Mesenchymal stem cell (in vitro differentiated cells and primary cell): ENCODE measurements around the gene ACTN3.
A peak's percentile ranks its signal among the peaks of the same experiment; 100 is the strongest.

Experiments
- DNase-seq: peaks from one replicate; pipeline ENCODE4 v3.0.0-alpha.2; 2013
- H2AFZ ChIP-seq: one replicate; pipeline ENCODE4 v1.6.1; 2013; ENCODE audit warnings: low read depth, mild to moderate bottlenecking, control low read depth, inconsistent platforms, low read length, moderate library complexity
- H2AK5ac ChIP-seq: 2 replicates; pipeline ENCODE4 v1.6.1; 2013; ENCODE audit warnings: low read length, moderate library complexity, mild to moderate bottlenecking, inconsistent platforms; ENCODE audit not compliant: severe bottlenecking
- H2BK120ac ChIP-seq: one replicate; pipeline ENCODE4 v1.6.1; 2013; ENCODE audit warnings: low read depth, mild to moderate bottlenecking, inconsistent platforms, low read length, moderate library complexity
- H2BK12ac ChIP-seq, 2 experiments: one replicate each; pipeline ENCODE4 v1.6.1; 2013; ENCODE audit warnings: inconsistent platforms in 2 of 2, low read length in 2 of 2, mild to moderate bottlenecking in 2 of 2, moderate library complexity in 2 of 2, control low read depth in 1 of 2
- H2BK15ac ChIP-seq: one replicate; pipeline ENCODE4 v1.6.1; 2013; ENCODE audit warnings: mild to moderate bottlenecking, low read depth, inconsistent platforms; ENCODE audit not compliant: poor library complexity, severe bottlenecking
- H2BK5ac ChIP-seq: 2 replicates; pipeline ENCODE4 v1.6.1; 2013; ENCODE audit warnings: low read depth, mild to moderate bottlenecking, low read length, control low read depth, inconsistent platforms; ENCODE audit not compliant: poor library complexity, severe bottlenecking
- H3K14ac ChIP-seq, 2 experiments: one replicate each; pipeline ENCODE4 v1.6.1; 2013; ENCODE audit warnings: inconsistent platforms in 2 of 2, low read length in 2 of 2, control low read depth in 1 of 2, mild to moderate bottlenecking in 1 of 2, moderate library complexity in 1 of 2
- H3K18ac ChIP-seq, 2 experiments: one replicate each; pipeline ENCODE4 v1.6.1; 2013; ENCODE audit warnings: inconsistent platforms in 2 of 2, low read length in 2 of 2, control low read depth in 1 of 2, low read depth in 1 of 2, mild to moderate bottlenecking in 1 of 2
- H3K23ac ChIP-seq, 2 experiments: one replicate each; pipeline ENCODE4 v1.6.1; 2013; ENCODE audit warnings: inconsistent platforms in 2 of 2, low read length in 2 of 2, mild to moderate bottlenecking in 2 of 2, moderate library complexity in 2 of 2, control low read depth in 1 of 2
- H3K27ac ChIP-seq: 2 replicates; pipeline ENCODE4 v1.5.1; 2013; ENCODE audit warnings: mild to moderate bottlenecking, moderate library complexity, low read length, control low read depth, inconsistent platforms; ENCODE audit not compliant: poor library complexity, severe bottlenecking
- H3K27me3 ChIP-seq, 2 experiments: 2 replicates each; pipeline versions ENCODE4 v1.6.1 to v1.7.0; 2013; ENCODE audit warnings: low read length in 2 of 2, mild to moderate bottlenecking in 2 of 2, moderate library complexity in 2 of 2, control low read depth in 1 of 2, inconsistent platforms in 1 of 2; ENCODE audit not compliant: control insufficient read depth in 1 of 2, insufficient read depth in 1 of 2
- H3K36me3 ChIP-seq, 2 experiments: 2 replicates each; pipeline versions ENCODE4 v1.6.1 to v1.7.0; 2013; ENCODE audit warnings: low read length in 2 of 2, control low read depth in 1 of 2, inconsistent platforms in 1 of 2, low read depth in 1 of 2, mild to moderate bottlenecking in 1 of 2; ENCODE audit not compliant: insufficient read depth in 2 of 2, control insufficient read depth in 1 of 2
- H3K4ac ChIP-seq, 2 experiments: one replicate each; pipeline ENCODE4 v1.6.1; 2013; ENCODE audit warnings: inconsistent platforms in 2 of 2, low read length in 2 of 2, mild to moderate bottlenecking in 2 of 2, moderate library complexity in 2 of 2, control low read depth in 1 of 2, low read depth in 1 of 2
- H3K4me1 ChIP-seq: 2 replicates; pipeline ENCODE4 v1.6.1; 2013; ENCODE audit warnings: low read depth, low read length, control low read depth; ENCODE audit not compliant: control insufficient read depth, insufficient read depth
- H3K4me2 ChIP-seq: 2 replicates; pipeline ENCODE4 v1.6.1; 2013; ENCODE audit warnings: low read length, mild to moderate bottlenecking, inconsistent platforms; ENCODE audit not compliant: poor library complexity, severe bottlenecking
- H3K4me3 ChIP-seq, 2 experiments: 2 replicates each; pipeline versions ENCODE4 v1.5.1 to v1.7.0; 2013; ENCODE audit warnings: low read length in 2 of 2, mild to moderate bottlenecking in 2 of 2, control low read depth in 1 of 2, low read depth in 1 of 2; ENCODE audit not compliant: insufficient read depth in 1 of 2
- H3K79me1 ChIP-seq: replicated peaks from 2 replicates; pipeline ENCODE4 v1.6.1; 2013; ENCODE audit warnings: mild to moderate bottlenecking, control low read depth, low read length, inconsistent platforms; ENCODE audit not compliant: poor library complexity, severe bottlenecking
- H3K9ac ChIP-seq: 2 replicates; pipeline ENCODE4 v1.7.0; 2013; ENCODE audit warnings: mild to moderate bottlenecking, low read length, moderate library complexity
- H3K9me3 ChIP-seq: 2 replicates; pipeline ENCODE4 v1.7.0; 2013; ENCODE audit warnings: mild to moderate bottlenecking, low read length; ENCODE audit not compliant: control insufficient read depth
- H4K8ac ChIP-seq: one replicate; pipeline ENCODE4 v1.6.1; 2013; ENCODE audit warnings: inconsistent platforms, mild to moderate bottlenecking, low read length, moderate library complexity
- H4K91ac ChIP-seq: one replicate; pipeline ENCODE4 v1.6.1; 2013; ENCODE audit warnings: mild to moderate bottlenecking, low read length, inconsistent platforms
- WGBS: methylation state at CpG from one replicate; pipeline ENCODE4 v1.1.7; 2013; ENCODE audit warnings: mixed read lengths; 5-methylcytosine and 5-hydroxymethylcytosine counted together

Gene ACTN3

GRCh38 chr11:66509131-66509561 is 37.6 kb upstream of the ACTN3 start:
- no peak overlapping the region for H2AFZ ChIP-seq
- no peak overlapping the region for H3K14ac ChIP-seq
- no peak overlapping the region for H3K23ac ChIP-seq
- H4K91ac ChIP-seq, result no peak overlapping the region
- 86% methylated on average over 6 of the region's 7 CpGs for WGBS
- no peak overlapping the region for H2BK5ac ChIP-seq
- no peak overlapping the region for H3K4me3 ChIP-seq
- no peak overlapping the region for H3K27ac ChIP-seq
- no peaks in the 10 kb centered on the region for H3K27me3 ChIP-seq
- DNase-seq, result no peak
- no peak overlapping the region for H3K18ac ChIP-seq
- H3K9me3 ChIP-seq, result no peaks in the 10 kb centered on the region
- no peak overlapping the region for H3K9ac ChIP-seq
- no peak overlapping the region for H2AK5ac ChIP-seq
- peaks cover 2% of the 10 kb centered on the region for H3K4me1 ChIP-seq
- peaks cover 38 to 42% of the 10 kb centered on the region in 2 experiments for H3K36me3 ChIP-seq
- H2BK15ac ChIP-seq, result no peak overlapping the region
- H2BK12ac ChIP-seq, result no peak overlapping the region
- H2BK120ac ChIP-seq, result no peak overlapping the region
- H3K4ac ChIP-seq, result no peak overlapping the region
- no peak overlapping the region for H4K8ac ChIP-seq
- no peak overlapping the region for H3K4me2 ChIP-seq
- peaks cover 15% of the 10 kb centered on the region for H3K79me1 ChIP-seq

- H3K27ac ChIP-seq, result no peak within 1 kb of the TSS
- peak within 1 kb of the TSS; percentile 2 for H2AFZ ChIP-seq
- H4K91ac ChIP-seq, result no peak within 1 kb of the TSS
- peak within 1 kb of the TSS; percentile 57 to 64 for H3K4ac ChIP-seq
- no peak within 1 kb of the TSS for H3K23ac ChIP-seq
- H3K9me3 ChIP-seq, result no peaks in the 10 kb centered on the region
- H3K4me2 ChIP-seq, result peak within 1 kb of the TSS; percentile 98
- H2BK120ac ChIP-seq, result no peak within 1 kb of the TSS
- H3K27me3 ChIP-seq, result no peaks in the 10 kb centered on the region
- peak within 1 kb of the TSS in 1 of 2 experiments; percentile 50 for H3K18ac ChIP-seq
- WGBS, result 7% methylated on average over 31 of the region's 31 CpGs
- peak within 1 kb of the TSS; percentile 13 for H2BK15ac ChIP-seq
- peaks cover 3% of the 10 kb centered on the region for H3K4me1 ChIP-seq
- H3K79me1 ChIP-seq, result peaks cover 18% of the 10 kb centered on the region
- H3K14ac ChIP-seq, result no peak within 1 kb of the TSS
- H2BK12ac ChIP-seq, result no peak within 1 kb of the TSS
- H2BK5ac ChIP-seq, result peak within 1 kb of the TSS; percentile 14
- DNase-seq, result peak; percentile 78
- H3K36me3 ChIP-seq, result peaks cover 41 to 43% of the 10 kb centered on the region in 2 experiments
- peak within 1 kb of the TSS; percentile 92 for H4K8ac ChIP-seq
- peak within 1 kb of the TSS; percentile 67 to 98 for H3K4me3 ChIP-seq
- H2AK5ac ChIP-seq, result peak within 1 kb of the TSS; percentile 47
- H3K9ac ChIP-seq, result peak within 1 kb of the TSS; percentile 95
These were observed 36.3 kb upstream of the ACTN3 start, which contains the start of gene BBS1 for GRCh38 chr11:66510271-66510989. BBS1 (plus strand) TSS chr11:66510635; CDS start chr11:66510660, 25 bp downstream.

GRCh38 chr11:66510990-66511339 is 35.7 kb upstream of the ACTN3 start:
- H3K27me3 ChIP-seq, result no peaks in the 10 kb centered on the region
- peak overlapping the region; percentile 98 for H3K4me2 ChIP-seq
- no peak overlapping the region for H3K27ac ChIP-seq
- H4K91ac ChIP-seq, result no peak overlapping the region
- H3K14ac ChIP-seq, result no peak overlapping the region
- WGBS, result 0% methylated on average over 1 of the region's 5 CpGs
- H3K18ac ChIP-seq, result peak overlapping the region in 1 of 2 experiments; percentile 50
- peaks cover 44 to 46% of the 10 kb centered on the region in 2 experiments for H3K36me3 ChIP-seq
- H2BK5ac ChIP-seq, result peak overlapping the region; percentile 14
- H2BK15ac ChIP-seq, result no peak overlapping the region
- no peak overlapping the region for H2BK12ac ChIP-seq
- H3K4me1 ChIP-seq, result peaks cover 3% of the 10 kb centered on the region
- H2BK120ac ChIP-seq, result no peak overlapping the region
- H3K23ac ChIP-seq, result no peak overlapping the region
- H3K4me3 ChIP-seq, result peak overlapping the region; percentile 67 to 98
- H2AK5ac ChIP-seq, result peak overlapping the region; percentile 47
- H4K8ac ChIP-seq, result no peak overlapping the region
- H3K79me1 ChIP-seq, result peaks cover 18% of the 10 kb centered on the region
- peak overlapping the region; percentile 95 for H3K9ac ChIP-seq
- no peaks in the 10 kb centered on the region for H3K9me3 ChIP-seq
- no peak for DNase-seq
- peak overlapping the region; percentile 2 for H2AFZ ChIP-seq
- H3K4ac ChIP-seq, result peak overlapping the region; percentile 57 to 64

DNA sequence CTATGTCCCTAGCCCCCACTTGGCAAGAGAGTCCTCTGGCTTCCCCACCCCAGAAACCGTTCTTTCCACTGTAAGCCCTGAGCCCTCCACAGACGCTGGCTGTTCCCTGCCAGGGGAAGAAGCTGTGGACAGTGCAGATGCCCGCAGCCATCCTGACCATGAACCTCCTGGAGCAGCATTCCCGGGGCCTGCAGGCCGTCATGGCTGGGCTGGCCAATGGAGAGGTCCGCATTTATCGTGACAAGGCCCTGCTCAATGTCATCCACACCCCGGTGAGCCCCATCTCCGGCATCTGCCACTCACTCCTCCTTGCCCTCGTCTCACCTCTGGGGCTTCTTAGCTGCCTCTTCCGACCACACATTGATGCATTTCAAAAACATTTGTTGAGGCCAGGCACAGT is 23.1 kb upstream of the ACTN3 start:
- no peak overlapping the region for H2BK5ac ChIP-seq
- H2BK12ac ChIP-seq, result no peak overlapping the region
- WGBS, result 96% methylated on average over 11 of the region's 11 CpGs
- no peaks in the 10 kb centered on the region for H3K9me3 ChIP-seq
- H3K14ac ChIP-seq, result no peak overlapping the region
- H3K4me1 ChIP-seq, result no peaks in the 10 kb centered on the region
- no peak overlapping the region for H4K91ac ChIP-seq
- H3K79me1 ChIP-seq, result peaks cover 2% of the 10 kb centered on the region
- peaks cover 42 to 58% of the 10 kb centered on the region in 2 experiments for H3K36me3 ChIP-seq
- H2AFZ ChIP-seq, result no peak overlapping the region
- no peak overlapping the region for H2AK5ac ChIP-seq
- no peak overlapping the region for H3K4ac ChIP-seq
- DNase-seq, result no peak
- H3K27me3 ChIP-seq, result no peaks in the 10 kb centered on the region
- H2BK120ac ChIP-seq, result no peak overlapping the region
- no peak overlapping the region for H3K4me2 ChIP-seq
- no peak overlapping the region for H3K27ac ChIP-seq
- H4K8ac ChIP-seq, result no peak overlapping the region
- H3K23ac ChIP-seq, result no peak overlapping the region
- H3K4me3 ChIP-seq, result no peak overlapping the region
- no peak overlapping the region for H3K9ac ChIP-seq
- no peak overlapping the region for H2BK15ac ChIP-seq
- H3K18ac ChIP-seq, result no peak overlapping the region
